HepG2 (cell line): ENCODE results near the gene MED19. TPM values are rescaled to one million over a fixed set of nuclear protein-coding genes. Genes with fewer than 3 reads are reported as not detected.

Experiments used
- ATAC-seq: fragments of 200-7000 bp; cut with Tn5 transposase; 3 replicates; pipeline ENCODE4 v1.9.1; 2020; ENCODE audit warnings: mild to moderate bottlenecking, moderate library complexity
- BruUV-seq: library from RNA; stranded (reverse); fragments of 400-500 nt; replicated peaks from 2 replicates; lab custom pipeline; 2021; lab: Mats Ljungman, UMichigan
- CTCF ChIA-PET: fragments of 300-600 bp; formaldehyde crosslinking; extraction: SDS; loops from one replicate; lab custom pipeline; 2021; ENCODE audit warnings: low total read pairs, inconsistent platforms, low intra/inter-chr PET ratio; lab: Yijun Ruan, JAX
- POLR2A ChIA-PET: fragments of 350-600 bp; sonication (Branson Sonifier 250); formaldehyde crosslinking; loops from one replicate; lab custom pipeline; 2020; ENCODE audit warnings: antibody characterized with exemption, inconsistent platforms; lab: Yijun Ruan, JAX
- DNase-seq: peaks from one replicate; pipeline ENCODE4 v3.0.0-alpha.2; 2015; ENCODE audit warnings: low spot score
- FAIRE-seq: peaks from 3 replicates; lab custom pipeline; 2011; peaks lifted over from hg19 to GRCh38; lab: Jason Lieb, UNC
- H2AFZ ChIP-seq: one replicate; pipeline ENCODE4 v1.6.1; 2011; ENCODE audit warnings: low read length, inconsistent platforms
- H3K27ac ChIP-seq: fragments of 300-600 bp; 3 replicates; pipeline ENCODE4 v1.8.0; 2011; ENCODE audit warnings: mixed run types, mild to moderate bottlenecking, mixed read lengths, low read length, inconsistent platforms; ENCODE audit not compliant: insufficient read depth; ENCODE audit errors: extremely low read length
- H3K27me3 ChIP-seq, 2 experiments: fragments of 200-600 bp in 1 of 2; 2 replicates in 1 of 2; 3 replicates in 1 of 2; pipeline versions ENCODE4 v1.6.0 to v1.8.0; 2011; ENCODE audit warnings: low read length in 2 of 2, mild to moderate bottlenecking in 2 of 2, moderate library complexity in 2 of 2, inconsistent platforms in 1 of 2; ENCODE audit not compliant: insufficient read depth in 2 of 2, control insufficient read depth in 1 of 2
- H3K36me3 ChIP-seq, 2 experiments: fragments of 200-600 bp in 1 of 2; replicated peaks in 1 of 2; 2 replicates in 1 of 2; 3 replicates in 1 of 2; pipeline versions ENCODE4 v1.5.1 to v1.8.0; 2011; ENCODE audit warnings: low read length in 2 of 2, inconsistent platforms in 1 of 2; ENCODE audit not compliant: insufficient read depth in 2 of 2, control insufficient read depth in 1 of 2
- H3K4me1 ChIP-seq: 2 replicates; pipeline ENCODE4 v1.5.1; 2012; ENCODE audit warnings: low read length, inconsistent platforms; ENCODE audit not compliant: insufficient read depth
- H3K4me2 ChIP-seq: 2 replicates; pipeline ENCODE4 v1.6.0; 2011; ENCODE audit warnings: low read depth, low read length, inconsistent platforms
- H3K4me3 ChIP-seq, 3 experiments: fragments of 200-600 bp in 1 of 3; sonication (generic), shearing (Covaris generic) in 1 of 3; replicated peaks in 1 of 3; 2 replicates each; pipeline ENCODE4 v1.5.1; 2011 to 2016; ENCODE audit warnings: low read length in 3 of 3, inconsistent platforms in 2 of 3, low read depth in 2 of 3, mild to moderate bottlenecking in 2 of 3, control low read depth in 1 of 3, mixed read lengths in 1 of 3; ENCODE audit not compliant: insufficient read depth in 1 of 3
- H3K79me2 ChIP-seq: one replicate; pipeline ENCODE4 v1.6.1; 2011; ENCODE audit warnings: low read length, inconsistent platforms; ENCODE audit not compliant: insufficient read depth
- H3K9ac ChIP-seq: 2 replicates; pipeline ENCODE4 v1.6.0; 2011; ENCODE audit warnings: mild to moderate bottlenecking, low read depth, low read length, inconsistent platforms; ENCODE audit not compliant: insufficient read depth
- H3K9me3 ChIP-seq: 2 replicates; pipeline ENCODE4 v1.5.1; 2012; ENCODE audit warnings: mild to moderate bottlenecking, low read length
- H4K20me1 ChIP-seq: 2 replicates; pipeline ENCODE4 v1.6.0; 2011; ENCODE audit warnings: inconsistent platforms, mild to moderate bottlenecking, low read length, moderate library complexity; ENCODE audit not compliant: insufficient read depth
- SNAPC2 ChIP-seq: sonication (generic); formaldehyde crosslinking; IDR thresholded peaks from 2 replicates; pipeline ENCODE4 v1.8.1; 2022; ENCODE audit warnings: mild to moderate bottlenecking, missing genetic modification reagents
- ZFP36L1 ChIP-seq: sonication (generic); formaldehyde crosslinking; IDR thresholded peaks from 2 replicates; pipeline ENCODE4 v1.8.0; 2022; ENCODE audit warnings: mild to moderate bottlenecking, missing genetic modification reagents, moderate library complexity
- ZNF556 ChIP-seq: sonication (generic); formaldehyde crosslinking; IDR thresholded peaks from 2 replicates; pipeline ENCODE4 v1.4.0; 2020; ENCODE audit warnings: mild to moderate bottlenecking, missing genetic modification reagents, borderline replicate concordance
- WGBS: methylation state at CpG from one replicate; pipeline ENCODE4 v1.1.6; 2017; ENCODE audit warnings: low lambda C conversion rate; 5-methylcytosine and 5-hydroxymethylcytosine counted together
- in situ Hi-C: cut with HindIII; loops from 2 replicates; pipeline ENCODE4 v1.10.0; 2017; ENCODE audit warnings: low pct_unique_long_range_greater_than_20kb; ENCODE audit not compliant: extremely low pct_ligation_motif_present
- intact Hi-C: fragments of 100-400 bp; cut with micrococcal nuclease; formaldehyde crosslinking; loops from one replicate; pipeline ENCODE4 v1.10.0; 2022; ENCODE audit not compliant: unreplicated experiment
- polyA plus RNA-seq, 8 experiments: library from polyadenylated mRNA; depleted of rRNA in 3 of 8; stranded (reverse) in 7 of 8; unstranded in 1 of 8; fragments of >200 nt; fragmentation: Illumina TruSeq in 4 of 8; extraction: Trizol in 4 of 8; gene quantifications; 2 replicates each; pipeline versions ENCODE4 v1.2.1 to v1.2.3, GENCODE V29; 2011 to 2016; ENCODE audit warnings: low read depth in 4 of 8, missing spikeins in 1 of 8, mixed read lengths in 1 of 8; ENCODE audit not compliant: insufficient read depth in 1 of 8
- total RNA-seq, 5 experiments: library from RNA; depleted of rRNA; stranded (reverse); fragments of >200 nt; fragmentation: Illumina TruSeq; extraction: Trizol; gene quantifications; 2 replicates each; pipeline ENCODE4 v1.2.3, GENCODE V29; 2016; ENCODE audit warnings: low read depth in 1 of 5
- TF ChIP-seq, protein P1 (sequence below): sonication (generic); formaldehyde crosslinking; IDR thresholded peaks from 2 replicates; pipeline ENCODE4 v1.4.0; 2020; ENCODE audit warnings: mild to moderate bottlenecking, missing genetic modification reagents
- TF ChIP-seq, protein P2 (sequence below): sonication (generic); formaldehyde crosslinking; IDR thresholded peaks from 2 replicates; pipeline ENCODE4 v1.5.0; 2020; ENCODE audit warnings: mild to moderate bottlenecking, missing genetic modification reagents

Gene MED19
- total and polyA plus RNA-seq, 2 of the 13 experiments (the other 11 are each of a cell fraction or from before 2014, with no cell fraction given), result 12.9 to 13.8 TPM

DNA sequence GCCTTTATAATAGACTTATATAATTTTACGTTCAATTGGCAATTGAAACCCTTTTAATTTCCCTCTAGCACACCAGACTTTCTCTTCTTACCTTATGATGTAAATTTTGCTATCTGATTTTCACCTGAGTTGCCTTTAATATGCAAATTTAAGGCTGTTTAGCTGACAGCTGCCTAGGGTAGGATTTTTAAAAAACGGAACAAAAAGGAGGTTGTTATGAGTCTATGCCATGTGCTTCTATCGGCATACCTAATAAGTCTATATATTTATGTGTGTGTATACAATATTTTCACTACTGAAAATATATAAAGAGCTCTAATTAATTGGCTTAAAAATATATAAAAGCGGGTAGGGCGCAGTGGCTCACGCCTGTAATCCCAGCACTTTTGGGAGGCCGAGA, 17.5 kb upstream of the MED19 start:
- H3K4me2 ChIP-seq, result no peak overlapping the region
- ATAC-seq, result no peak
- TF ChIP-seq ZNF556 (CRISPR knock-in tag) (no peak), ZFP36L1 (CRISPR knock-in tag) (no peak), SNAPC2 (CRISPR knock-in tag) (no peak)
- TF ChIP-seq, protein P1, sequence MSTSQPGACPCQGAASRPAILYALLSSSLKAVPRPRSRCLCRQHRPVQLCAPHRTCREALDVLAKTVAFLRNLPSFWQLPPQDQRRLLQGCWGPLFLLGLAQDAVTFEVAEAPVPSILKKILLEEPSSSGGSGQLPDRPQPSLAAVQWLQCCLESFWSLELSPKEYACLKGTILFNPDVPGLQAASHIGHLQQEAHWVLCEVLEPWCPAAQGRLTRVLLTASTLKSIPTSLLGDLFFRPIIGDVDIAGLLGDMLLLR (CRISPR knock-in tag), result no peak
- TF ChIP-seq, protein P2, sequence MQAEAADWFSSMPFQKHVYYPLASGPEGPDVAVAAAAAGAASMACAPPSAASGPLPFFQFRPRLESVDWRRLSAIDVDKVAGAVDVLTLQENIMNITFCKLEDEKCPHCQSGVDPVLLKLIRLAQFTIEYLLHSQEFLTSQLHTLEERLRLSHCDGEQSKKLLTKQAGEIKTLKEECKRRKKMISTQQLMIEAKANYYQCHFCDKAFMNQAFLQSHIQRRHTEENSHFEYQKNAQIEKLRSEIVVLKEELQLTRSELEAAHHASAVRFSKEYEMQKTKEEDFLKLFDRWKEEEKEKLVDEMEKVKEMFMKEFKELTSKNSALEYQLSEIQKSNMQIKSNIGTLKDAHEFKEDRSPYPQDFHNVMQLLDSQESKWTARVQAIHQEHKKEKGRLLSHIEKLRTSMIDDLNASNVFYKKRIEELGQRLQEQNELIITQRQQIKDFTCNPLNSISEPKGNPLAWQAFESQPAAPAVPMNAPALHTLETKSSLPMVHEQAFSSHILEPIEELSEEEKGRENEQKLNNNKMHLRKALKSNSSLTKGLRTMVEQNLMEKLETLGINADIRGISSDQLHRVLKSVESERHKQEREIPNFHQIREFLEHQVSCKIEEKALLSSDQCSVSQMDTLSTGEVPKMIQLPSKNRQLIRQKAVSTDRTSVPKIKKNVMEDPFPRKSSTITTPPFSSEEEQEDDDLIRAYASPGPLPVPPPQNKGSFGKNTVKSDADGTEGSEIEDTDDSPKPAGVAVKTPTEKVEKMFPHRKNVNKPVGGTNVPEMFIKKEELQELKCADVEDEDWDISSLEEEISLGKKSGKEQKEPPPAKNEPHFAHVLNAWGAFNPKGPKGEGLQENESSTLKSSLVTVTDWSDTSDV (CRISPR knock-in tag), result no peak
- DNase-seq, result no peak
- no peaks in the 10 kb centered on the region for H3K27me3 ChIP-seq
- no peak overlapping the region for H3K9ac ChIP-seq
- H3K79me2 ChIP-seq, result peaks cover 52% of the 10 kb centered on the region
- POLR2A ChIA-PET, result no interaction called here
- intact Hi-C loops, result no loop called here
- CTCF ChIA-PET, result no interaction called here
- no peak overlapping the region for H2AFZ ChIP-seq
- no peak for FAIRE-seq
- H3K27ac ChIP-seq, result no peak overlapping the region
- H3K36me3 ChIP-seq, result peaks cover 6 to 12% of the 10 kb centered on the region in 2 experiments; a peak in 4 of 5 replicates
- H4K20me1 ChIP-seq, result peaks cover 3% of the 10 kb centered on the region; the same call in 1 of the 2 replicates
- 98% methylated on average over 7 of the region's 7 CpGs for WGBS
- H3K9me3 ChIP-seq, result no peaks in the 10 kb centered on the region
- in situ Hi-C loops, result no loop called here
- no TSS peak for BruUV-seq
- H3K4me3 ChIP-seq, result no peak overlapping the region
- H3K4me1 ChIP-seq, result no peaks in the 10 kb centered on the region
